K562 treated with DMSO at 1 percent for 24 hours (cell line): ENCODE measurements around the gene RAPGEFL1. TPM values are rescaled to one million over a fixed set of nuclear protein-coding genes. Genes with fewer than 3 reads are reported as not detected.

Source experiments
- total RNA-seq: library from RNA; unstranded; fragments of 300-600 nt; gene quantifications from 2 replicates; pipeline ENCODE4 v1.2.3, GENCODE V29; 2022; ENCODE audit warnings: low read depth; ENCODE audit not compliant: insufficient read depth

RAPGEFL1 gene
- 2.4 and 2.6 TPM in 2 replicates for total RNA-seq

GRCh38 chr17:40177275-40177874 lies at the start of gene RAPGEFL1:
Gene RAPGEFL1, plus strand, starts transcription at chr17:40177470. Its CDS starts 392 bp downstream, at chr17:40177862.

GRCh38 chr17:40218740-40219593 lies 41.7 kb downstream of the RAPGEFL1 start, which contains the start of gene WIPF2:
Gene WIPF2, plus strand, starts transcription at chr17:40219304. Its CDS starts 37,156 bp downstream, at chr17:40256460.

Other genes starting within 250 kb of the RAPGEFL1 start
- 35.1 and 36.0 TPM in 2 replicates for gene ORMDL3, start 249.9 kb upstream of the RAPGEFL1 start, total RNA-seq
- not detected in 2 replicates for gene LRRC3C, start 249.7 kb upstream of the RAPGEFL1 start, total RNA-seq
- gene GSDMA, start 214.5 kb upstream of the RAPGEFL1 start, total RNA-seq = not detected in 2 replicates
- 272 and 279 TPM in 2 replicates for gene PSMD3, start 196.7 kb upstream of the RAPGEFL1 start, total RNA-seq
- not detected in 2 replicates for gene CSF3, start 162.0 kb upstream of the RAPGEFL1 start, total RNA-seq
- gene MED24, start 123.1 kb upstream of the RAPGEFL1 start, total RNA-seq = 98.1 and 109 TPM in 2 replicates
- 21.8 and 22.5 TPM in 2 replicates for gene THRA, start 114.5 kb upstream of the RAPGEFL1 start, total RNA-seq
- 5.0 and 5.3 TPM in 2 replicates for gene NR1D1, start 76.9 kb upstream of the RAPGEFL1 start, total RNA-seq
- 33.4 and 35.6 TPM in 2 replicates for gene MSL1, start 55.5 kb upstream of the RAPGEFL1 start, total RNA-seq
- 38.5 and 40.2 TPM in 2 replicates for gene CASC3, start 36.9 kb upstream of the RAPGEFL1 start, total RNA-seq
- gene WIPF2, start 41.8 kb downstream of the RAPGEFL1 start, total RNA-seq = 11.5 and 15.5 TPM in 2 replicates
- gene CDC6, start 110.4 kb downstream of the RAPGEFL1 start, total RNA-seq = 52.7 and 55.4 TPM in 2 replicates
- gene RARA, start 131.7 kb downstream of the RAPGEFL1 start, total RNA-seq = 21.7 and 23.4 TPM in 2 replicates
- gene GJD3, start 187.3 kb downstream of the RAPGEFL1 start, total RNA-seq = 32.7 and 34.1 TPM in 2 replicates
- 150 and 192 TPM in 2 replicates for gene TOP2A, start 240.4 kb downstream of the RAPGEFL1 start, total RNA-seq